ENCODE measurements around the gene GAK.
"Not testable (repeated sequence)": the region's sequence is repeated elsewhere in the genome, so short reads cannot be mapped to it uniquely, and the experiment has no call there.

Gene GAK

DNA sequence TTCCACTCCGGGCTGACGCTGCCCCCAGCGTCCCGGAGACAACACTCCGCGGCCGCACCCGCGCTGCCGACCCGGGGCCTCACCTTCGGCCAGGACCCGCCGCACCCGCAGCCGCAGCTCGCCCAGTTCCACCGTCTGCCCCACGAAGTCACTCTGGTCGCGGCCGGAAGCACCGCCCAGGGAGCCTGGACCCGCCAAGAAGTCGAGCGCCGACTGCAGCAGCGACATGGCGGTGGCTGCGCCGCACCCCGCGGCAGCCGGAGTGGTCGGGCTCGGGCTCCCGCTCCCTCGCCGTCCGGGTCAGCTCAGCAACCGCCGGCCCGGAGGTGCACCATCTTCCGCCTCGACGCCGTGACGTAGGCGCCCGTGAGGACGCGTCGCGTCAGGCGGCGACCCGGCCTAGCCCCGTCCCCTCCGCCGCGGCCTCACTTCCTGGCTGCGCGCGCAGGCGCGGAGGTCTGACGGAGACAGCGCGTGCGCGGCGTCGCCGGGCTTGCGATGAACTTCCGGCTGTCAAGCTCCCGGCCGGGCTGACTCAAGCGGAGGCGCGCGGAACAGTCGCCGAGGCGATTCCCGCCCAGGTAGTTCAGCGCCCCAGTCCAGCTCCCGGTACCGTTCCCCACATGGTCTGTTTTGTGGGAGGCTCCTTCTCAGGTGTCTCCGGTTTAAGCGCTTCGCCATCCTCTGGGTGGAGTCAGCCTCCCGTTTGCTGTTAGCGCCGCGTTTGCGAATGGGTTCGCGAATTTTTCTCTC is at the start of gene GAK, which contains the start of gene TMEM175:
TSS of gene GAK (minus strand) at position 357 of the 753 bp plus-strand sequence. CDS start at position 228, 129 bp downstream.
TSS of gene TMEM175 (plus strand) at position 501 of the 753 bp plus-strand sequence. CDS start 15,280 bp downstream, outside the sequence.
- Mint-ChIP-seq H3K4me3 (peak within 1 kb of the TSS; percentile 97), H3K27ac (peak within 1 kb of the TSS; percentile 96), H3K27me3 (ENCODE audit: low read depth) (no peaks in the 10 kb centered on the region), H3K9me3 (no peaks in the 10 kb centered on the region), H3K4me1 (ENCODE audit: low read depth) (peaks cover 37% of the 10 kb centered on the region), H3K36me3 (ENCODE audit: low read depth) (peaks cover 2% of the 10 kb centered on the region)
- DNase-seq (ENCODE audit: low spot score): peak; percentile 99

DNA sequence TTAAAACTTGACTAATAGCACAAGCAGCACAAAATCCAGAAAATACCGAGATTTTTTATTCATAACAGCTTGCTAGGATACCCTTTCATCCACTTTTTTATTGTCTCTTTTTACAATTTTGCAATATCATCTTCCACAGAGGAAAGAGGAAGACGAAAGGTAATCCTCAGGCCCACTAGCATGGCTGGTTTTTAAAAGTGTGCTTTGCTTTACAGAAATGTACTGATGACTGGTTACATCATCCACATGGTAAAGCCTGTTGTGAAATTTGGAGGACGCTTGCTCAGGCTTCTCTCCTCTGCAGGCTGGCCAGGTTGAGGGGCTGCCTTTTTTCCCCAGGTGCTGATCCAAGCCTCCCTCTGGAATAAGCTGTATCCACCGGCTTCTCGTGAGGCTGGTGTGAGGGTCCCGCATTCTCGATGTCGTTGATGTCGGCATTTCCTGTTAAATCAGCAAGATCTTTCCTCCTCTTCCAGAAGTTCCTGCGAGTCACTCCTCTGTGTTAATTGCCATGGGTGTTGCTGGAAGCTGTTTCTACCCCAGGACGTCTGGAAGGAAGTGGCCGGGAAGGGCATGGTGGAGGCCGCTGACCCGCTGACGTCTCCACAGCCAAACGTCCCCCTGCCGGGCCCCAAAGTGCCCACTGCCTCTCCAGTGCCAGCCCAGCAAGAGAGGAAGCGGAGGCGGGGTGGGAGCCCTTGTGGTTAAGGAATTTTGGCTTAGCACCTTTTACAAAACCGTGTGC is 47.0 kb upstream of the GAK start:
- no peaks in the 10 kb centered on the region for H3K4me1 Mint-ChIP-seq (ENCODE audit: low read depth)
- H3K27me3 Mint-ChIP-seq (ENCODE audit: low read depth): no peaks in the 10 kb centered on the region
- no peaks in the 10 kb centered on the region for H3K9me3 Mint-ChIP-seq
- no peak overlapping the region for H3K4me3 Mint-ChIP-seq
- no peaks in the 10 kb centered on the region for H3K36me3 Mint-ChIP-seq (ENCODE audit: low read depth)
- no peak overlapping the region for H3K27ac Mint-ChIP-seq
- DNase-seq (ENCODE audit: low spot score): no peak

DNA sequence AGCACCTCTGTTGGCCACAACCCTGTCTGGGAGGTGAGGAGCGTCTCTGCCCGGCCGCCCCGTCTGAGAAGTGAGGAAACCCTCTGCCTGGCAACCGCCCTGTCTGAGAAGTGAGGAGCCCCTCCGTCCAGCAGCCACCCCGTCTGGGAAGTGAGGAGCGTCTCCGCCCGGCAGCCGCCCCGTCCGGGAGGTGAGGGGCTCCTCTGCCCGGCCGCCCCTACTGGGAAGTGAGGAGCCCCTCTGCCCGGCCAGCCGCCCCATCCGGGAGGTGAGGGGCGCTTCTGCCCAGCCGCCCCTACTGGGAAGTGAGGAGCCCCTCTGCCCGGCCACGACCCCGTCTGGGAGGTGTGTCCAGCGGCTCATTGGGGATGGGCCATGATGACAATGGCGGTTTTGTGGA is 43.9 kb upstream of the GAK start:
- DNase-seq (ENCODE audit: low spot score); H3K4me1 Mint-ChIP-seq (ENCODE audit: low read depth); H3K9me3 Mint-ChIP-seq; H3K36me3 Mint-ChIP-seq (ENCODE audit: low read depth); H3K27me3 Mint-ChIP-seq (ENCODE audit: low read depth); H3K4me3 Mint-ChIP-seq; H3K27ac Mint-ChIP-seq: not testable (repeated sequence)

DNA sequence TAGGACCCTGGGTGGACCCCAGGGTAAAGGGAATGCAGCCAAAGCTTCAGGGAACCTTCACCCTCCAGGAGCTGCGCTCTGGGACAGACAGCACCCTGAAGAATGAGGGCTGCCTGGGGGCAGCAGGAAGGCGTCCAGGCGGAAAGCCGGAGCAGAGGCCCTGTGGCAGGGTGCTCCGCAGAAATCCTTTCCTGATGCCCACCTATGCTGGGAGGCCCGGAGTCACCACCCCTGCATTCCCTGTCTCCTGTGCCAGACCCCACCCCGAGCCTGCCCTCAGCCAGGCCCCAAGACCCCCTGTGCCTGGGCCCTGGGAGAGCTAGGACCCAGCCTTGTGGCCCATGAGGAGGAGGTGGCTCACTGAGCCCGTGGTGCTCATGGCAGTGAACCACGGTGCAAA is 42.6 kb upstream of the GAK start:
- DNase-seq (ENCODE audit: low spot score): no peak
- H3K27me3 Mint-ChIP-seq (ENCODE audit: low read depth): no peaks in the 10 kb centered on the region
- H3K4me1 Mint-ChIP-seq (ENCODE audit: low read depth): peaks cover 3% of the 10 kb centered on the region
- no peaks in the 10 kb centered on the region for H3K9me3 Mint-ChIP-seq
- H3K36me3 Mint-ChIP-seq (ENCODE audit: low read depth): no peaks in the 10 kb centered on the region
- no peak overlapping the region for H3K4me3 Mint-ChIP-seq
- no peak overlapping the region for H3K27ac Mint-ChIP-seq

GRCh38 chr4:973431-974397 is 41.6 kb upstream of the GAK start, which contains the start of gene DGKQ:
TSS of gene DGKQ (minus strand) at chr4:973569. CDS start at chr4:973482, 87 bp downstream.
- DNase-seq (ENCODE audit: low spot score): peak; percentile 79
- no peaks in the 10 kb centered on the region for H3K36me3 Mint-ChIP-seq (ENCODE audit: low read depth)
- peaks cover 3% of the 10 kb centered on the region for H3K4me1 Mint-ChIP-seq (ENCODE audit: low read depth)
- no peaks in the 10 kb centered on the region for H3K9me3 Mint-ChIP-seq
- H3K27ac Mint-ChIP-seq: no peak within 1 kb of the TSS
- peak within 1 kb of the TSS; percentile 26 for H3K4me3 Mint-ChIP-seq
- no peaks in the 10 kb centered on the region for H3K27me3 Mint-ChIP-seq (ENCODE audit: low read depth)

- H3K9me3 Mint-ChIP-seq: no peaks in the 10 kb centered on the region
- no peaks in the 10 kb centered on the region for H3K27me3 Mint-ChIP-seq (ENCODE audit: low read depth)
- H3K4me1 Mint-ChIP-seq (ENCODE audit: low read depth): peaks cover 3% of the 10 kb centered on the region
- no peak overlapping the region for H3K27ac Mint-ChIP-seq
- H3K36me3 Mint-ChIP-seq (ENCODE audit: low read depth): no peaks in the 10 kb centered on the region
- peak overlapping the region; percentile 26 for H3K4me3 Mint-ChIP-seq
- peak; percentile 57 for DNase-seq (ENCODE audit: low spot score)
These were observed 40.7 kb upstream of the GAK start for GRCh38 chr4:972651-973424.

DNA sequence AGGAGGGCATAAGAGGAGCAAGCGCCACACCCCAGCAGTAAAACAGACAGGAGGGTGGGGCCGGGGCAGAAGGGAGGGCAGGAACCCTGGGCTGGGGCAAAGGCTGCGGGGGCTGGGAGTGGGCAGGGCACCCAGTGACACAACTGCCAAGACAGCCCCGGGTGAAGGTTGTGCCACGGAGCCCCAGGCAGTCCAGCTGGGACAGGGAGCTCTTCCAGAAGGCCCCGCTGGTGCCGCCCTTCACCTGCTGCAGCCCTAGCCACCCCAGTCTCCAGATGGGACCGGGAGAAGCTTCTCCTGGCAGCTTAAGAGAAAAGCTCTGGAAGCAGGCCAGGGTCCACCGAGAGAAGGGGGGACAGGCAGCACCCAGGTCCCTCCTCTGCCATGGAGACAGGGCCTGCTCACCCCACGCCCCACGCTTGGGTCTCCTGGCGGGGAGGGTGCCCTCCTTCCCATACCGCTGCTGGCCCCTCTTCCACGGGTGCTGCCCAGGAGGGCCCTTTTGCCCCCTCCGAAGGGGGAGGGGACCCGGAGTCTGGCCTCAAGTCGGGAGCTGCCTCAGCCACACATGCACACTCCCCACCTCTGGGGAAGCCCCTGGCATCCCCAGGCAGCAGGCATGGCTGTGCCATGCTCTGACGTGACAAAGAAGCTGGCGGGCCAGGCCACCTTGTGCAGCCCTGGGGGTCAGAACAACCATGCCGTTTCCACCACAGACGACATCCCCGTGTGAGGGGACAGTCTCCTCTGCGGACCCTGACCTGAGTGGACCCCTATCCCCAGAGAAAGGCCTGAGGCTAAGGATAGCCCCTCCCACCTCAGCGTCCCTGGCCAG is 39.8 kb upstream of the GAK start:
- Mint-ChIP-seq H3K27me3 (ENCODE audit: low read depth) (no peaks in the 10 kb centered on the region), H3K4me3 (peak overlapping the region; percentile 7), H3K36me3 (ENCODE audit: low read depth) (no peaks in the 10 kb centered on the region), H3K27ac (no peak overlapping the region), H3K9me3 (no peaks in the 10 kb centered on the region), H3K4me1 (ENCODE audit: low read depth) (peaks cover 3% of the 10 kb centered on the region)
- DNase-seq (ENCODE audit: low spot score): no peak

DNA sequence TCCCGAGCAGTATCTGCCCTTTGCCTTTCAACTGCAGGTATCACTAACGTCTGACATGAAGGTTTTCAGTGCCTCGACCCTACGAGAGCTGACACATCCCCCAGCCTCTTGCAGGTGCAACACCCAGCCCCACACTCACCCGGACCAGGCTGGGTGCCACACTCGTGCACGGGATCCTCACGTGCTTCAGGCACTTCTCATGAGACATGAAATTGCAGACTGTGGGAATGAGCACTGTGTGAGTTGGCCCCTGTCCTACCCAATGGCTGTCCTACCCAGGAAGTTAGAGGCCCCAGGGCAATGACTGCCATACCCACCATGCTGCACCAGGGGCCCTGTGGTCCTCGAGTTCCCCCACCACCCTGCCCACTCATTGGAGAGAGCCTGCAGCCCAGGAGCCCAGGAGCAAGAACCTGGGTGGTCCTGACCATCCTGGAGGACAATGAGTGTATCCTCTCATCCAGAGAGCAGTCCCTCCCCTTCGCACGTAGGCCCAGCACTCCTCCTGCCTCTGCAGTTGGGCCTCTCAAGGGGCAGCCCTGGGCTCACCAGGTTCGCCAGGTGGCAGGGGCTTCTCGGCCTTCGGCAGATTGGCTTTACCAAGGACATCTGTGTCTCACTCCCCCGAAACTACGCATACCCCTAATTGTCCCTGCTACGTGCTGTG is 38.9 kb upstream of the GAK start:
- no peak overlapping the region for H3K27ac Mint-ChIP-seq
- no peak for DNase-seq (ENCODE audit: low spot score)

DNA sequence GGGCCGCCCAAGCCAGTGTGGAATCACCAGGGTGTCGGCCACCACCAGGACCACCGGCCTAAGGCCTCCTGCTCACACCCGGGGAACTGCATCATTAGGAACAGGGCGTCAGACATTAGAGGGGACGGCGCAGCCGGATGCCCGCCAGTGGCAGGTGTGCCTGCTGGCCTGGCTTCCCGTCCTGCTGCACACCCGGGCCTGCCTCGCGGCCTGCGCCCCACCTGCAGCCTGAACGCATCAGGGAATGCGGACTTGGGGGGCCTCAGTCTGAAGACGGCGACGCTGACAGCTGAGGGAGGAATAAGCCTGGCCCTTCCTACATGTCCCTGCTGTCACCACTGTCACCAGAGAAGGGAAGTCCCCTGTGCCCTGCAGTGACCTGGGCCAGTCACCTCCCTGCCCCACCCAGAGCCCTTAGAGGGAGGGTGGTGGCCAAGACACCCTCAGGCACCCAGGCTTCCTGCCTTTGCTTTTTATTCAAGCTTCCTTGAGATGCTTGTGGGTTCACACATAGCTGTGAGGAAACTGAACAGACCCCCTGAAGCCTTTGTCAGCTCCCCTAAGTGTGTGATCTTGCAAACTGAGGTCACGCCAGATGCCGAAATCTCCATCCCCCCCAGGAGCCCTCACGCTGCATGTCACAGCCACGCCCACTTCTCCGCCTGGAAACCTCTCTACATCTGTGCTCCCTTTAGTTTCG is 38.1 kb upstream of the GAK start:
- H3K36me3 Mint-ChIP-seq (ENCODE audit: low read depth): peaks cover 2% of the 10 kb centered on the region
- H3K27me3 Mint-ChIP-seq (ENCODE audit: low read depth): no peaks in the 10 kb centered on the region
- no peak overlapping the region for H3K27ac Mint-ChIP-seq
- no peak overlapping the region for H3K4me3 Mint-ChIP-seq
- H3K9me3 Mint-ChIP-seq: no peaks in the 10 kb centered on the region
- peaks cover 3% of the 10 kb centered on the region for H3K4me1 Mint-ChIP-seq (ENCODE audit: low read depth)
- no peak for DNase-seq (ENCODE audit: low spot score)

More for the DNA sequence above, 38.9 kb upstream of the GAK start:
- Mint-ChIP-seq H3K4me3 (no peak overlapping the region), H3K9me3 (no peaks in the 10 kb centered on the region), H3K4me1 (ENCODE audit: low read depth) (peaks cover 3% of the 10 kb centered on the region), H3K27me3 (ENCODE audit: low read depth) (no peaks in the 10 kb centered on the region), H3K36me3 (ENCODE audit: low read depth) (peaks cover under 1% of the 10 kb centered on the region)

- H3K4me1 Mint-ChIP-seq (ENCODE audit: low read depth): peaks cover 3% of the 10 kb centered on the region
- no peaks in the 10 kb centered on the region for H3K27me3 Mint-ChIP-seq (ENCODE audit: low read depth)
- DNase-seq (ENCODE audit: low spot score): no peak
- H3K36me3 Mint-ChIP-seq (ENCODE audit: low read depth): peaks cover 2% of the 10 kb centered on the region
- no peak overlapping the region for H3K27ac Mint-ChIP-seq
- no peaks in the 10 kb centered on the region for H3K9me3 Mint-ChIP-seq
- no peak overlapping the region for H3K4me3 Mint-ChIP-seq
These were observed 36.7 kb upstream of the GAK start for GRCh38 chr4:968621-969394.

GRCh38 chr4:968221-968620 is 36.1 kb upstream of the GAK start:
- DNase-seq (ENCODE audit: low spot score): no peak
- Mint-ChIP-seq H3K4me3 (no peak overlapping the region), H3K4me1 (ENCODE audit: low read depth) (peaks cover 3% of the 10 kb centered on the region), H3K36me3 (ENCODE audit: low read depth) (peaks cover 2% of the 10 kb centered on the region), H3K27ac (no peak overlapping the region), H3K9me3 (no peaks in the 10 kb centered on the region), H3K27me3 (ENCODE audit: low read depth) (no peaks in the 10 kb centered on the region)
